HepG2 (cell line): ENCODE data around the gene FUCA1. TPM values are rescaled to one million over a fixed set of nuclear protein-coding genes. Genes with fewer than 3 reads are reported as not detected.

ENCODE experiments used
- ATAC-seq: fragments of 200-7000 bp; cut with Tn5 transposase; 3 replicates; pipeline ENCODE4 v1.9.1; 2020; ENCODE audit warnings: mild to moderate bottlenecking, moderate library complexity
- BruUV-seq: library from RNA; stranded (reverse); fragments of 400-500 nt; replicated peaks from 2 replicates; lab custom pipeline; 2021; lab: Mats Ljungman, UMichigan
- CTCF ChIA-PET: fragments of 300-600 bp; formaldehyde crosslinking; extraction: SDS; loops from one replicate; lab custom pipeline; 2021; ENCODE audit warnings: low total read pairs, inconsistent platforms, low intra/inter-chr PET ratio; lab: Yijun Ruan, JAX
- POLR2A ChIA-PET: fragments of 350-600 bp; sonication (Branson Sonifier 250); formaldehyde crosslinking; loops from one replicate; lab custom pipeline; 2020; ENCODE audit warnings: antibody characterized with exemption, inconsistent platforms; lab: Yijun Ruan, JAX
- DNase-seq: peaks from one replicate; pipeline ENCODE4 v3.0.0-alpha.2; 2015; ENCODE audit warnings: low spot score
- FAIRE-seq: peaks from 3 replicates; lab custom pipeline; 2011; peaks lifted over from hg19 to GRCh38; lab: Jason Lieb, UNC
- H2AFZ ChIP-seq: one replicate; pipeline ENCODE4 v1.6.1; 2011; ENCODE audit warnings: low read length, inconsistent platforms
- H3K27ac ChIP-seq: fragments of 300-600 bp; 3 replicates; pipeline ENCODE4 v1.8.0; 2011; ENCODE audit warnings: mixed run types, mild to moderate bottlenecking, mixed read lengths, low read length, inconsistent platforms; ENCODE audit not compliant: insufficient read depth; ENCODE audit errors: extremely low read length
- H3K27me3 ChIP-seq, 2 experiments: fragments of 200-600 bp in 1 of 2; 2 replicates in 1 of 2; 3 replicates in 1 of 2; pipeline versions ENCODE4 v1.6.0 to v1.8.0; 2011; ENCODE audit warnings: low read length in 2 of 2, mild to moderate bottlenecking in 2 of 2, moderate library complexity in 2 of 2, inconsistent platforms in 1 of 2; ENCODE audit not compliant: insufficient read depth in 2 of 2, control insufficient read depth in 1 of 2
- H3K36me3 ChIP-seq, 2 experiments: fragments of 200-600 bp in 1 of 2; replicated peaks in 1 of 2; 2 replicates in 1 of 2; 3 replicates in 1 of 2; pipeline versions ENCODE4 v1.5.1 to v1.8.0; 2011; ENCODE audit warnings: low read length in 2 of 2, inconsistent platforms in 1 of 2; ENCODE audit not compliant: insufficient read depth in 2 of 2, control insufficient read depth in 1 of 2
- H3K4me1 ChIP-seq: 2 replicates; pipeline ENCODE4 v1.5.1; 2012; ENCODE audit warnings: low read length, inconsistent platforms; ENCODE audit not compliant: insufficient read depth
- H3K4me2 ChIP-seq: 2 replicates; pipeline ENCODE4 v1.6.0; 2011; ENCODE audit warnings: low read depth, low read length, inconsistent platforms
- H3K4me3 ChIP-seq, 3 experiments: fragments of 200-600 bp in 1 of 3; sonication (generic), shearing (Covaris generic) in 1 of 3; replicated peaks in 1 of 3; 2 replicates each; pipeline ENCODE4 v1.5.1; 2011 to 2016; ENCODE audit warnings: low read length in 3 of 3, inconsistent platforms in 2 of 3, low read depth in 2 of 3, mild to moderate bottlenecking in 2 of 3, control low read depth in 1 of 3, mixed read lengths in 1 of 3; ENCODE audit not compliant: insufficient read depth in 1 of 3
- H3K79me2 ChIP-seq: one replicate; pipeline ENCODE4 v1.6.1; 2011; ENCODE audit warnings: low read length, inconsistent platforms; ENCODE audit not compliant: insufficient read depth
- H3K9ac ChIP-seq: 2 replicates; pipeline ENCODE4 v1.6.0; 2011; ENCODE audit warnings: mild to moderate bottlenecking, low read depth, low read length, inconsistent platforms; ENCODE audit not compliant: insufficient read depth
- H3K9me3 ChIP-seq: 2 replicates; pipeline ENCODE4 v1.5.1; 2012; ENCODE audit warnings: mild to moderate bottlenecking, low read length
- H4K20me1 ChIP-seq: 2 replicates; pipeline ENCODE4 v1.6.0; 2011; ENCODE audit warnings: inconsistent platforms, mild to moderate bottlenecking, low read length, moderate library complexity; ENCODE audit not compliant: insufficient read depth
- ATAD3A ChIP-seq: sonication (generic); formaldehyde crosslinking; IDR thresholded peaks from 2 replicates; pipeline ENCODE4 v1.4.0; 2020; ENCODE audit warnings: missing genetic modification reagents
- CCAR2 ChIP-seq: fragments of 200-400 bp; formaldehyde crosslinking; optimal IDR thresholded peaks from 2 replicates; pipeline ENCODE3; 2018; ENCODE audit warnings: low read depth, mild to moderate bottlenecking, low read length, moderate library complexity
- CENPX ChIP-seq: sonication (generic); formaldehyde crosslinking; IDR thresholded peaks from 2 replicates; pipeline ENCODE4 v1.9.0; 2021; ENCODE audit warnings: mild to moderate bottlenecking, missing genetic modification reagents, moderate library complexity
- ESRRA ChIP-seq: sonication (generic); formaldehyde crosslinking; IDR thresholded peaks from 2 replicates; pipeline ENCODE4 v1.5.1; 2020; ENCODE audit warnings: mild to moderate bottlenecking, low read depth, missing genetic modification reagents
- JARID2 ChIP-seq: sonication (generic); formaldehyde crosslinking; IDR thresholded peaks from 2 replicates; pipeline ENCODE4 v1.8.1; 2023; ENCODE audit warnings: missing genetic modification reagents, inconsistent platforms; ENCODE audit not compliant: insufficient replicate concordance
- KLF13 ChIP-seq: sonication (generic); formaldehyde crosslinking; IDR thresholded peaks from 2 replicates; pipeline ENCODE4 v1.4.0; 2020; ENCODE audit warnings: mild to moderate bottlenecking, missing genetic modification reagents
- NFE2L2 ChIP-seq: fragments of 150-350 bp; IDR thresholded peaks from 2 replicates; pipeline ENCODE4 v1.6.1; 2014; ENCODE audit warnings: low read length
- PAWR ChIP-seq: sonication (generic); formaldehyde crosslinking; IDR thresholded peaks from 2 replicates; pipeline ENCODE4 v1.4.0; 2020; ENCODE audit warnings: missing genetic modification reagents, mild to moderate bottlenecking, borderline replicate concordance
- PITX1 ChIP-seq: sonication (generic); formaldehyde crosslinking; IDR thresholded peaks from 2 replicates; pipeline ENCODE4 v1.5.1; 2020; ENCODE audit warnings: mild to moderate bottlenecking, missing genetic modification reagents
- RBM39 ChIP-seq: fragments of 200-400 bp; formaldehyde crosslinking; IDR thresholded peaks from one replicate; pipeline ENCODE4 v1.6.1; 2018; ENCODE audit warnings: antibody characterized with exemption, mild to moderate bottlenecking, low read depth, low read length; ENCODE audit not compliant: poor library complexity, severe bottlenecking
- REST ChIP-seq, 2 experiments: IDR thresholded peaks; 2 replicates each; pipeline ENCODE4 v1.6.1; 2011 to 2012; ENCODE audit warnings: low read length in 2 of 2, borderline replicate concordance in 1 of 2, low read depth in 1 of 2, mild to moderate bottlenecking in 1 of 2, moderate library complexity in 1 of 2
- RXRA ChIP-seq: sonication (generic); formaldehyde crosslinking; IDR thresholded peaks from 2 replicates; pipeline ENCODE4 v1.5.1; 2020; ENCODE audit warnings: missing genetic modification reagents
- SUZ12 ChIP-seq: fragments of 150-350 bp; IDR thresholded peaks from 2 replicates; pipeline ENCODE4 v1.6.1; 2014; ENCODE audit warnings: low read depth, low read length
- TGIF2 ChIP-seq: IDR thresholded peaks from 2 replicates; pipeline ENCODE4 v1.6.1; 2016; ENCODE audit warnings: control low read depth, missing compliant biosample characterization
- U2AF1 ChIP-seq: fragments of 200-400 bp; formaldehyde crosslinking; optimal IDR thresholded peaks from 2 replicates; pipeline ENCODE3; 2017; ENCODE audit warnings: mild to moderate bottlenecking, low read depth, low read length
- ZNF337 ChIP-seq: sonication (generic); formaldehyde crosslinking; IDR thresholded peaks from 2 replicates; pipeline ENCODE4 v1.5.1; 2020; ENCODE audit warnings: missing genetic modification reagents, low read depth, mild to moderate bottlenecking, borderline replicate concordance
- ZNF670 ChIP-seq: sonication (generic); formaldehyde crosslinking; IDR thresholded peaks from 2 replicates; pipeline ENCODE4 v1.8.0; 2022; ENCODE audit warnings: mild to moderate bottlenecking, missing genetic modification reagents, borderline replicate concordance
- ZNF704 ChIP-seq: sonication (generic); formaldehyde crosslinking; IDR thresholded peaks from 2 replicates; pipeline ENCODE4 v1.8.1; 2023; ENCODE audit warnings: mild to moderate bottlenecking, inconsistent platforms, moderate library complexity, missing genetic modification reagents, borderline replicate concordance
- ZSCAN12 ChIP-seq: sonication (generic); formaldehyde crosslinking; IDR thresholded peaks from 2 replicates; pipeline ENCODE4 v1.9.0; 2021; ENCODE audit warnings: mild to moderate bottlenecking, missing genetic modification reagents
- ZSCAN20 ChIP-seq: sonication (generic); formaldehyde crosslinking; IDR thresholded peaks from 2 replicates; pipeline ENCODE4 v1.4.0; 2020; ENCODE audit warnings: missing genetic modification reagents, mild to moderate bottlenecking, borderline replicate concordance
- WGBS: methylation state at CpG from one replicate; pipeline ENCODE4 v1.1.6; 2017; ENCODE audit warnings: low lambda C conversion rate; 5-methylcytosine and 5-hydroxymethylcytosine counted together
- in situ Hi-C: cut with HindIII; loops from 2 replicates; pipeline ENCODE4 v1.10.0; 2017; ENCODE audit warnings: low pct_unique_long_range_greater_than_20kb; ENCODE audit not compliant: extremely low pct_ligation_motif_present
- intact Hi-C: fragments of 100-400 bp; cut with micrococcal nuclease; formaldehyde crosslinking; loops from one replicate; pipeline ENCODE4 v1.10.0; 2022; ENCODE audit not compliant: unreplicated experiment
- polyA plus RNA-seq, 8 experiments: library from polyadenylated mRNA; depleted of rRNA in 3 of 8; stranded (reverse) in 7 of 8; unstranded in 1 of 8; fragments of >200 nt; fragmentation: Illumina TruSeq in 4 of 8; extraction: Trizol in 4 of 8; gene quantifications; 2 replicates each; pipeline versions ENCODE4 v1.2.1 to v1.2.3, GENCODE V29; 2011 to 2016; ENCODE audit warnings: low read depth in 4 of 8, missing spikeins in 1 of 8, mixed read lengths in 1 of 8; ENCODE audit not compliant: insufficient read depth in 1 of 8
- total RNA-seq, 5 experiments: library from RNA; depleted of rRNA; stranded (reverse); fragments of >200 nt; fragmentation: Illumina TruSeq; extraction: Trizol; gene quantifications; 2 replicates each; pipeline ENCODE4 v1.2.3, GENCODE V29; 2016; ENCODE audit warnings: low read depth in 1 of 5

Gene FUCA1
- total and polyA plus RNA-seq, 2 of the 13 experiments (the other 11 are each of a cell fraction or from before 2014, with no cell fraction given): 32.7 to 33.6 TPM

GRCh38 chr1:23799255-23799569 is 68.9 kb downstream of the FUCA1 start:
- Histone ChIP-seq H3K27me3 (no peaks in the 10 kb centered on the region; a peak in 1 of 5 replicates), H3K4me1 (peaks cover 52% of the 10 kb centered on the region), H3K27ac (peak overlapping the region; percentile 95), H3K9ac (peak overlapping the region; percentile 93), H3K4me2 (peak overlapping the region; percentile 94), H3K9me3 (no peaks in the 10 kb centered on the region), H3K36me3 (peaks cover 7 to 34% of the 10 kb centered on the region in 2 experiments; a peak in 4 of 5 replicates), H3K79me2 (peaks cover 9% of the 10 kb centered on the region), H2AFZ (no peak overlapping the region), H3K4me3 (peak overlapping the region; percentile 65 to 92 (median 90); a peak in 5 of 6 replicates), H4K20me1 (peaks cover 9% of the 10 kb centered on the region; the same call in 1 of the 2 replicates)
- intact Hi-C loops (loop anchor here (1.0 kb wide), 1 partner anchor 27 kb away; no protein-coding TSS in a partner anchor), in situ Hi-C loops (no loop called here)
- ChIA-PET POLR2A (interaction anchor here (0.7 to 10.9 kb wide), 10 partner anchors 8 to 222 kb away, joined by 3 to 154 read pairs (median 6); partner anchors contain the start of genes HMGCL, LYPLA2, PITHD1 and RPL11), CTCF (no interaction called here)
- no TSS peak for BruUV-seq
- ATAC-seq (no peak), FAIRE-seq (peak; percentile 18), DNase-seq (no peak)
- 72% methylated on average over 7 of the region's 7 CpGs for WGBS
- no peak for TF ChIP-seq ATAD3A
- no peak for TF ChIP-seq ESRRA (CRISPR knock-in tag)
- TF ChIP-seq ZSCAN20 (CRISPR knock-in tag): no peak
- TF ChIP-seq U2AF1: no peak
- TF ChIP-seq CCAR2: no peak
- TF ChIP-seq ZNF670 (CRISPR knock-in tag): 0 out of 2 replicates have a peak, but pooled peaks have one; percentile 50
- no peak for TF ChIP-seq SUZ12
- no peak for TF ChIP-seq KLF13 (CRISPR knock-in tag)
- no peak for TF ChIP-seq JARID2 (CRISPR knock-in tag)
- TF ChIP-seq REST (IDR thresholded peaks at IDR 0.05; ENCODE audit: borderline replicate concordance in 1 of 2, low read depth in 1 of 2, low read length in 2 of 2): no peak
- TF ChIP-seq NFE2L2: no peak
- TF ChIP-seq ZNF704 (CRISPR knock-in tag): no peak
- TF ChIP-seq RXRA: no peak
- no peak for TF ChIP-seq CENPX (CRISPR knock-in tag)
- TF ChIP-seq ZNF337: no peak
- TF ChIP-seq ZSCAN12 (CRISPR knock-in tag): no peak
- 0 out of 2 replicates have a peak, but pooled peaks have one; percentile 54 for TF ChIP-seq PAWR (CRISPR knock-in tag)
- TF ChIP-seq PITX1 (CRISPR knock-in tag): no peak
- TF ChIP-seq RBM39: peak; percentile 3
- TF ChIP-seq TGIF2 (CRISPR knock-in tag): peak; percentile 49; the same call in 1 of the 2 replicates
